ENCODE results near the gene PFKFB4.

Gene PFKFB4

GRCh38 chr3:48556796-48557626, at the start of gene PFKFB4:
Gene PFKFB4 (minus strand): TSS chr3:48556803. CDS start chr3:48556777, 26 bp downstream.
- DNase-seq (ENCODE audit: low spot score): peak; percentile 99

DNA sequence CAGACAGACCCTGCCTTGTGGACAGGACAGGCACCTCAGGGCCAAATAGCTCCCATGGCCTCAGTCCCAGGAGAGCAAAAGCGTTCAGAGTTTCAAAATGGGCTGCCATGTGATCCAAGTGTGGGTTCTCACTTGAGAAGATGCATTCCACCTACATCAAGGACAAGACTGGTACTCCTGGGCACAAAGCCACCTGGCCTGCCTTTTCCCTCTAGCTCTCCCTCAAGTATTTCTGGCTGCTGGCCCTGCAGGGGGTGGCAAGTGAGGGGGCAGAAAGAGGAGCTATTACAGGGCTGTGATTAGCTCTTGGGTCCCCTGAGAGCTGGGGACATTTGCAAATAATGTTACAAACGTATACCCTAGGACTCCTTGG, 45.0 kb upstream of the PFKFB4 start:
- no peak for DNase-seq (ENCODE audit: low spot score)

- no peak for DNase-seq (ENCODE audit: low spot score)
These were observed 44.4 kb upstream of the PFKFB4 start for GRCh38 chr3:48600711-48601621.

DNA sequence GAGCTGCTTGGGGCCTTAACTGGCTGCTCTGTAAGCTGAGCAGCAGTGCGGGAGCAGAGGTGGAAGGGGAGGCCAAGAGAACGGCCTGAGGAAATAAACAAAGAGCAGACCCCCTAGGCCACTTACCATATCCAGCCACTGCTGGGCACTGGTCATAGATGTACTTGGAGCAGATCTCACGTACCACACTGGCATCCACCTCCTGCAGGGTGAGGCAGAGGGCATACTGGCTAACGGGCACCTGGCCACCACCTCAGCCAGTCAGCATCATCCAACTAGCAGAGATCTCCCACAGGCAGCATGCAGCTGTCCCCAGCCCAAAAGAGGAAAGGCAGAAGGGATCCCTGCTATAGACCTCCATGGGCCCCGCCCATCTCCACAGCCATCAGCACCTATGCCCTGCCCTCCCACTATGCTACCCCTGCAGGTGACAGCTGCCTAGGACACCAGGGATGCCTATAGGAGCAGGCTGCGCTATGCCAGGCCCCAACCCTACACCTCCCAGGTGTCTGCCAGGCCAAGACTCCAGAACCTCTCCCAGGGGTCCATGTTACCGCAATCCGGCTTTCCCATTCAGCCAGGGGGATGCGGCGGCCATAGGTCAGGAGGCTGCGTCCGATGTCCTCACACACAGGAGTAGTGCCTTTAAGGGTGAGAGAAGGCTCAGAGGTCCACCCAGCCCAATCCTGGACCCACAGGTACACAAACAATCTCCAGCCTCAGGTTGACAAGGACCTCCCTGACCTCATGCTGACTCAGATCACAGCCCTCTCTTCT, 43.1 kb upstream of the PFKFB4 start:
- no peak for DNase-seq (ENCODE audit: low spot score)

DNA sequence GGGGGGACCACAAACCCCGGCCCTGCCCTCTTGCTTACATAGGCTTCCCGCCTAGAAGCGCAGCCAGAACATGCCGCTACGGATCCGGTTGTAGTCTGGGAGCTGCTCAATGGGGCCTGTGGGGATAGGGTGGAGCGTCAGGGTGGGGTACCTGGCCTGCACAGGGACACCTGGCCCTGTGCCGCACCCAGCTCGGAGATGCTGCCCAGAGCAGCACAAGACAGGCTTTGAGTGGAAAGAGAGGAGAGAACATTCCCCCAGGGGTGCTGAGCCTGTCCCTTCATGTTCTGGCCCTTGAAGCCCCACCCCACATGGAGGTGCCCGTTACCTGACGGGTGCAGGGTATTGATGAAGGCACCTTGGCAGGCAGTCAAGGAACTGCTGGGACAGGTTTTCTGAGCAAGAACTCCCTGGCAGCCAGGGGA, 42.5 kb upstream of the PFKFB4 start:
- no peak for DNase-seq (ENCODE audit: low spot score)

DNA sequence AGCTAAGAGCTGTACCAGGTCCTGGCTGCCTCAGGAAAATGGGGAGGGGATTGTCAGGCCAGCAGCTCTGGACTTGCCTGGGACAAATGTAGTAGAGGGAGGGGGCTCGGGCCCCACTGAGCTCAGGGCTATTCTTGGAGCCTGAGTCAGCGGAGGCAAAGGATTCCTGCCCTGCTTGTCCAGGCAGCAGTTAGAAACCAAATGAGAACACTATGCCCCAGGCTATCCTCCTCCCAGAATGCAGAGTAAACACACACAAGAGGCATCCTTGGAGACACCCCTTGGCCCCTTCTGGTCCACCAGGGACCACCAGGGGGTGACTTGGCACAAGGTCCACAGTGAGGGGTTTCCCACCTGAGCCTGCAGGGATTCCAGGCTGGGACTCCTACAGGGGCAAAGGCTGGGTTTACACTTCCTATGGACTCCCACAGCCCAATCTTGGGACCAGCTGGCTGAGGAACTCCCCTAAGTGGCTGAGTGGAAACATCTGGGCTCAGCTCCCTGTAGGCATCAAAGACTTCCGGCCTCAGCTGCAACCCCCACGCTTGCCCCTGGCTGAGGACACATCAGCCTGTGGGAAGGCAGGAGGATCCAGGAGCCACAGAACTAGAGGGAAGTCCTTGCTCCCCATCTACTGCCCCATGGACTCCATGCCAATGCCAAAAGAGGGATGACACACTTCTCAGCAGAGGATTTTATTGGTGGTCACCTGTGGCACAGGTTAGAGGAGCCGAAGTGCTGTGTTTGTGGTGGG, 41.9 kb upstream of the PFKFB4 start:
- no peak for DNase-seq (ENCODE audit: low spot score)

- no peak for DNase-seq (ENCODE audit: low spot score)
These were observed 40.8 kb upstream of the PFKFB4 start for GRCh38 chr3:48597408-48597800.

- no peak for DNase-seq (ENCODE audit: low spot score)
These were observed 40.2 kb upstream of the PFKFB4 start for GRCh38 chr3:48596676-48597407.

DNA sequence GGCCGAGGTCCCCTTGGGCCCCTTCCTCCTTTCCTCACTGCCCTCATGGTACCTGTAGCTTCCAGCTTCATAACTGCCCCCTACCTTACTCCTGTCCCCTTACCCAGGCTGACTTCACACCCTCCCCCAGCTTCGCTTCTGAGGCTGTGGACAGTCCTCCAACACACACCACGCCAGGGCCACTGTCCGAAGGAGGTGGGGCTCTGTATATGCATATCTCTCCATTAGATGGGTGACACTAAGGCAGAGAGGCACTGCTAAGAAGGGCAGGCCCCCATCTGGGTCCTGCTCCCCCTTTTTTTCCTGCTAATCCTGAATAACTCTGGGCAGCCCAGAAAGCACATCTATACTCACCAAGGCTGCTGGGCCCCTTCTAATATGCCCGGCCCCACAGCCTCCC, 39.6 kb upstream of the PFKFB4 start:
- no peak for DNase-seq (ENCODE audit: low spot score)

- DNase-seq (ENCODE audit: low spot score): no peak
These were observed 39.0 kb upstream of the PFKFB4 start for GRCh38 chr3:48595526-48596121.

- DNase-seq (ENCODE audit: low spot score): no peak
These were observed 38.5 kb upstream of the PFKFB4 start, which contains the start of gene COL7A1 for GRCh38 chr3:48595075-48595525. Gene COL7A1 (minus strand): TSS chr3:48595329. CDS start chr3:48595159, 170 bp downstream.

DNA sequence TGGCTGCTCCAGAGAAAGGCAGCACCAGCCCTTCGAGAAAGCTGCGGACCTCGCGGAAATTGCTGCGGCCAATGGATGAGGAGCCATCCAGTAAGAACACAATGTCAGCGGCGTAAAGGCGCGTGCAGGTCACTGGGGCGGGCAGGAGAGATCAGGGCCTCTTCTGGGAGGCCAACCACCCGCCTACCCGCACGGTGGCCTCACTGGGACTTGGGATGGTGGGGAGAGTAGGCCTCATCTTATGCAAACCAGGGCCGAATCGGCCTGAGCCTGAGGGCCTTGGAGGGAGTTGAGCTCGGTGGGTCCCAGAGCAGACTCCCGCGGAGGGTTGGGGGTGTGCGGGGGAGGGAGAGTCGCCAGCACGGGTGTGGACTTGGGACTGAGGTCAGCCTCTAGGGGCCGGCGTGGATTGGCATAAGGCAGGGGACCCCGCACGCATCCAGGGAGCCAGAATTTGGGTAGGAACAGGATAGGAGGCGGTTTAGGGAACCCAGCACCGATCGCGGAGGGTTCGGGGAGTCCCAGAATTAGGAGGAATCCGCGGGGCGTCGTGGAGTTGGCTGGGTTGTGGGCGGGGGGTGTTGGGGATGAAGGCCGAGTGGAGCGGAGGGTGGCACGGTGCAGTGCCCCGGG, 37.9 kb upstream of the PFKFB4 start:
- DNase-seq (ENCODE audit: low spot score): no peak

DNA sequence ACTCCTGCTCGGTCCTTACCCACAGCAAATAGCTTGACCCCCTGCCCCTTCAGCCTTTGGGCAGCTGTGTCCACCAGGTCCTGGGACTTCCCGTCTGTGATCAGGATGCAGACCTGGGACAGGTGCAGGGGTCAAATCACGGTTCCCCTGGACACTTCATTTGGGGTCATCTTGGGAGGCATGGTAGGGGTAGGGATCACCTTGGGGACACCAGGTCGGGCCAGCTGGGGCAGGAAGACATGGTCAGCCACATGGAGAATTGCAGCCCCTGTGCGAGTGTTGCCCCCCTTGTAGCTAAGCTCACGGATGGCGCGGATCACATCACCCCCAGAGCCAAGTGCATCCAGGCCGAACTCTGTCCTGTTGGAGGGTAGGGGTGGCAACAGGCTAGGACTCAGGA, 36.7 kb upstream of the PFKFB4 start:
- no peak for DNase-seq (ENCODE audit: low spot score)

- no peak for DNase-seq (ENCODE audit: low spot score)
These were observed 36.0 kb upstream of the PFKFB4 start for GRCh38 chr3:48592519-48593087.

- DNase-seq (ENCODE audit: low spot score): no peak
These were observed 35.4 kb upstream of the PFKFB4 start for GRCh38 chr3:48591886-48592518.

DNA sequence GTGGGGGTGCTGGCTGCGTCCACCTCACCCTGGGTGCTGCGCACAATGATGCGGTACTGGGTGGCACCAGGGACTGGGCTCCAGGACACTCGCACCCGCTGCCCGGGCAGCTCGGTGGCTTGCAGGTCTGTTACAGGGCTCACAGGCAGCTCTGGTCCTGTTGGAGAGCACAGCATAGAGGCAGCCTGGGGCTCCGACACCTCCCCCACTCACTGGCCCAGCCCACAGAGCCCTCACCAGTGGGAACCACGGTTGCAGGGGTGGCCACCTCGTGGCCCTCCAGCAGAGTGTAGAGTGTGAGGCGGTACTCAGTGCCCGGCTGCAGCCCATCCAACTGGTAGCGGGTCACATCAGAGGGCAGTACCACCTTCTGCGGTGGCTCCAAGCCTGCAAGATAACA, 34.8 kb upstream of the PFKFB4 start:
- no peak for DNase-seq (ENCODE audit: low spot score)

DNA sequence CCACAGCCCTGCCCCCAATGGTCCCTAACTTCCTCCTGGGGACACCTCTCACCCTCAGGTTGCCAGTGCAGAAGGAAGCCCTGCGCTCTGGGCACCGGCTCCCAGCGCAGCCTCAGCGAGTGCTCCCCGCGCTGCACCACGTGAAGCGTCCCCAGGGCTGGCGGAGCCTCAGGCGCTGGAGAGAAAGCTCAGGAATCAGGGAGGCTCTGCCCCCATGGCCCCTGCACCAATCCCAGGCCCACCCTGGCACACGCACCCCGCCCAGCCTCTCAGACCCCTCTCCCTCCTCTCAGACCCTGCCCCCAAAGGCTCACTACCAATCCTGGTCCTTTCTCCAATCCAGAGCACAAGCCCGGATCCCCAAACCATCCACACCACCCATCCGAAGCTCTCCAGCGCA, 31.6 kb upstream of the PFKFB4 start:
- no peak for DNase-seq (ENCODE audit: low spot score)

GRCh38 chr3:48587686-48588085, 31.1 kb upstream of the PFKFB4 start:
- no peak for DNase-seq (ENCODE audit: low spot score)

DNA sequence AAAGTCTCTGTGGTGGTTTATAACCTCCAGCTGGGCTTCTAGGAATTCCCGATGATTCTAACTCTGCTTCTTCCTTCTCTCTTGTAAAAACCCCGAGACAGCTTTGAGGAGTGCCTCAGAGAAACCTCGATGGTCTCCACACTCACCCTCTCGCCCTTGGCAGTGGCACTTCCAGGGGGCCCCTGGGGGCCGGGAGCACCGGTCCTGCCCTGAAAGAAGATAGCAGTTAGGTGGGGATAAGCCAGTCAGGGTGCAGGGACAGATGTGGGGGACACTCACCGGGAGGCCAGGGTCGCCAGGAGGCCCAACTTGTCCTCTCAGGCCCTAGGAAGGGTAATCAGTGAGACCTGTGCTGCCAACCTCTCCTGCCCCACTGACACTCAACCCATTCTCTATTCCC, 28.8 kb upstream of the PFKFB4 start:
- DNase-seq (ENCODE audit: low spot score): no peak
